GF-D8 (cell line): ENCODE measurements around the gene ZNF557.
"Not testable (repeated sequence)": the region's sequence is repeated elsewhere in the genome, so short reads cannot be mapped to it uniquely, and the experiment has no call there.

Source experiments
- DNase-seq: peaks from one replicate; lab custom pipeline; 2025; lab: John Stamatoyannopoulos, UW

Gene ZNF557

DNA sequence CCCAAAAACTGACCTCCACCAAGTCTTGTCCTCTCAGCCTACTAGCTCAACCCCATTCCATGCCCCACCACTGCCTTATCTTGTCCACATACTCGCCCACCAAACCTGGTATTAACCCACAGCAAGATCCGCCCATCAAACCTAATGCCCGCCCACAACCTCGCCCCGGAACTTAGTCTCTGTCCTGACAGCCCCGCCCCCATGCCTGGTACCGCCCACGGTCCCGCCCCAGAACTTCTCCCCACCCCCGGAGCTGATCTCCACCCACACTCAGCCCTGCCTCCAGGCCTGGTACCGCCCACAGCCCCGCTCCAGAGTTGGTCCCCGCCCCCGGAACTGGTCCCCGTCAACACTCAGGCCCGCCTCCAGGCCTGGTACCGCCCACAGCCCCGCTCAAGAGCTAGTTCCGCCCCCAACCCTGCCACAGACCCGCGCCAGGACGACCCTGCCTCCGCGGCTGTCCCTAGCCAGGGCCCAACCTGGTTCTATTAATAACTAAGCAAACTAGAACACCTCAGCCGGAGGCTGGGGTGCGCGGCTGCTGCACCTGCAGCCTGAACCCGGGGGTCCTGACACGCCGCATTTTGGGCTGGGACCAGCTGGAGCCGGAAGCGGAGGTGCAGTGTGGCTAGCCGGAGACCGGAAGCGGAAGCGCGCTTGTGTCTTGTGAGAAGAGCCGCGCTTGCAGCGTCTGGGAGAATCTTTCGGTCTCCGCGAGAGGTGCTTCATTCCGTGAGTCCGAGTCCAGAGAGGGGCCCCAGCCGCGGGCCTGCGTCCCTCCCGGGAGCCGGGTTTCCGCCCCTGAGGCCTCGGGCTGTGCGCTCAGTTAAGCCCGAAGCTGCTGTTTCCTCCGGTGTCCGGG, at the start of gene ZNF557:
Gene ZNF557 (plus strand): TSS at position 662 of the 862 bp plus-strand sequence. CDS start 5,372 bp downstream, outside the sequence.
- peak; percentile 88 for DNase-seq

DNA sequence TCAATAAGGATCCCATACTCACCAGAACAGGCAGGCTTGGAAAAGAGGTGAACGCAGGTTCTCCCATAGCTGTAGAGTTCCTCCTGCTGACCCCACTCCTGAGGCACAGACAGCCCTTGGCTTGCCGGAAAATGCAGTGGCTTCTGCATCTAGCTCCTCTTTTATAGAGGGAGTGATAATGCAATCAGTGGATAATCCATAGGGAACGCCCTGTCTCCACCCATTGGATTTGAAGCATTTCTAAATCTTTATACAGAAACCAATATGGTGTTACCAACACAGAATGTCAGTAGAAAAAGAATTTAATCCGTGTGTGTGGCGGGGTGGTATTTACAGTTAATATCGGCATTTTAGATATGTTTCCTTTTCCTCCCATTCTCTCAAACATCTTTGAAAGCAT, 48.2 kb upstream of the ZNF557 start, which contains the start of gene MBD3L2B:
Gene MBD3L2B (minus strand): TSS at position 101 of the 400 bp plus-strand sequence. CDS start 34 bp downstream, at position 67.
- DNase-seq, result not testable (repeated sequence)

DNA sequence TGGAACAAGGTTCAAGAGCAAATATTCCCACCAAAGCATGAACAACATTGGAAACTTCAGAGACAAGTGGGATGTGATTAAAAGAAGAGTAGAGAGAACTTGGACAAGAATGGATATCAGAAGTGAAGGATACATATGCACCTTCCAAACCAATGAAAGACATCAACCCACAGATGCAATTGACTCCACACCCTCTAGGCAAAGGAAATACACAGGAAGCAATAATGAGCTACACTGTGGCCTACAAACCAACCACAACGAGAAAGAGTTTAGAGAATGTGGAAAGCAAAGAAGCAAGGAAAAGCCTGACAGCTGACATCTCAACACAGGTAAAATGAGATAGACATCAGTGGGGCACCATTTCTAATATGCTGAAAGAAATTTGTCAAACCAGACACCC, 40.7 kb upstream of the ZNF557 start:
- not testable (repeated sequence) for DNase-seq

DNA sequence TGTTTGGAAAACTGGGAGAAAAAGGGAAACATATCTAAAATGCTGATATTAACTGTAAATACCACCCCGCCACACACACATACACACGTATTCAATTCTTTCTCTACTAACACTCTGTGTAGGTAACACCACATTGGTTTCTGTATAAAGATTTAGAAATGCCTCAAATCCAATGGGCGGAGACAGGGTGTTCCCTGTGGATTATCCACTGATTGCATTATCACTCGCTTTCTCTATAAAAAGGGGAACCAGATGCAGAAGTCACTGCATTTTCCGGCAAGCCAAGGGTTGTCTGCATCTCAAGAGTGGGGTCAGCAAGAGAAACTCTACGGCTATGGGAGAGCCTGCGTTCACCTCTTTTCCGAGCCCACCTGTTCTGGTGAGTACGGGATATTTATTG, 39.2 kb upstream of the ZNF557 start, which contains the start of gene MBD3L5:
Gene MBD3L5 (plus strand): TSS at position 301 of the 400 bp plus-strand sequence. CDS start 34 bp downstream, at position 335.
- not testable (repeated sequence) for DNase-seq

DNA sequence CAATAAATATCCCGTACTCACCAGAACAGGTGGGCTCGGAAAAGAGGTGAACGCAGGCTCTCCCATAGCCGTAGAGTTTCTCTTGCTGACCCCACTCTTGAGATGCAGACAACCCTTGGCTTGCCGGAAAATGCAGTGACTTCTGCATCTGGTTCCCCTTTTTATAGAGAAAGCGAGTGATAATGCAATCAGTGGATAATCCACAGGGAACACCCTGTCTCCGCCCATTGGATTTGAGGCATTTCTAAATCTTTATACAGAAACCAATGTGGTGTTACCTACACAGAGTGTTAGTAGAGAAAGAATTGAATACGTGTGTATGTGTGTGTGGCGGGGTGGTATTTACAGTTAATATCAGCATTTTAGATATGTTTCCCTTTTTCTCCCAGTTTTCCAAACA, 29.4 kb upstream of the ZNF557 start, which contains the start of gene MBD3L4:
Gene MBD3L4 (minus strand): TSS at position 101 of the 400 bp plus-strand sequence. CDS start 35 bp downstream, at position 66.
- not testable (repeated sequence) for DNase-seq

DNA sequence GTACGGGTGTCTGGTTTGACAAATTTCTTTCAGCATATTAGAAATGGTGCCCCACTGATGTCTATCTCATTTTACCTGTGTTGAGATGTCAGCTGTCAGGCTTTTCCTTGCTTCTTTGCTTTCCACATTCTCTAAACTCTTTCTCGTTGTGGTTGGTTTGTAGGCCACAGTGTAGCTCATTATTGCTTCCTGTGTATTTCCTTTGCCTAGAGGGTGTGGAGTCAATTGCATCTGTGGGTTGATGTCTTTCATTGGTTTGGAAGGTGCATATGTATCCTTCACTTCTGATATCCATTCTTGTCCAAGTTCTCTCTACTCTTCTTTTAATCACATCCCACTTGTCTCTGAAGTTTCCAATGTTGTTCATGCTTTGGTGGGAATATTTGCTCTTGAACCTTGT, 27.9 kb upstream of the ZNF557 start:
- not testable (repeated sequence) for DNase-seq

DNA sequence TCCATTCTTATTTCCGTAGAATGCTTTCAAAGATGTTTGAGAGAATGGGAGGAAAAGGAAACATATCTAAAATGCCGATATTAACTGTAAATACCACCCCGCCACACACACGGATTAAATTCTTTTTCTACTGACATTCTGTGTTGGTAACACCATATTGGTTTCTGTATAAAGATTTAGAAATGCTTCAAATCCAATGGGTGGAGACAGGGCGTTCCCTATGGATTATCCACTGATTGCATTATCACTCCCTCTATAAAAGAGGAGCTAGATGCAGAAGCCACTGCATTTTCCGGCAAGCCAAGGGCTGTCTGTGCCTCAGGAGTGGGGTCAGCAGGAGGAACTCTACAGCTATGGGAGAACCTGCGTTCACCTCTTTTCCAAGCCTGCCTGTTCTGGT, 20.5 kb upstream of the ZNF557 start, which contains the start of gene MBD3L2:
Gene MBD3L2 (plus strand): TSS at position 301 of the 400 bp plus-strand sequence. CDS start 53 bp downstream, at position 354.
- not testable (repeated sequence) for DNase-seq

DNA sequence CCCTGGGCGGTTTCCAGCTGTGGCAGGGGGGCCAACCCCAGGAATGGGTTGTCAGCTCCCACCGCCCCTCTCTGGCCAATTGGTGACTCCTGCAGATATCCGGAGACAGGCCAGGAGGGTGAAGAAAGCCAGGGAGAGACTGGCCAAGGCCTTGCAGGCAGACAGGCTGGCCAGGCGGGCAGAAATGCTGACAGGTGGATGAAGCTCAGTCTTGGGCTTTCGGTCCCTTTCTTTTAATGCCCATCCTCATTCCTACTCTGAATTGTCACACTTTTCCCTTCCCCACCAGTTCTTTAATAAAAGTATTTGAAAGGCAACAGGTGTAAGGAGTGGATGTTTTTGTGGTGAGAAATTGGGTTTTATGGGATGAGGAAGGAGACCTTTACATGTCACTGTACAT, 18.1 kb upstream of the ZNF557 start:
- not testable (repeated sequence) for DNase-seq

DNA sequence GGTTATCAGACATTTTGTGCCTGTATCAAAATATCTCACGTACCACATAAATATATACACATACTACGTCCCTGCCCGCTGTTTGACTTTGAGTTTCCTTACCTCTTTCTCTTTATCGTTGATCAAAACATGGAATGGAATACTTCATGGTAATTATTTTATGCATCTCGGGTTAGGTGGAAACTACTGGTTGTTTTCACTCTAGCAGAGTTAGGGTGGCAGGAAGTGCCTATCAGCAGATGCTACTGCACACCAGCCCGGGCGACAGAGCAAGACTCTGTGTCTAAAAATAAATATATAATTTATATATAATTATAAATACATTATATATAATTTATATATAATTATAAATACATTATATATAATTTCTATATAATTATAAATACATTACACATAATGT, 16.6 kb upstream of the ZNF557 start:
- not testable (repeated sequence) for DNase-seq

DNA sequence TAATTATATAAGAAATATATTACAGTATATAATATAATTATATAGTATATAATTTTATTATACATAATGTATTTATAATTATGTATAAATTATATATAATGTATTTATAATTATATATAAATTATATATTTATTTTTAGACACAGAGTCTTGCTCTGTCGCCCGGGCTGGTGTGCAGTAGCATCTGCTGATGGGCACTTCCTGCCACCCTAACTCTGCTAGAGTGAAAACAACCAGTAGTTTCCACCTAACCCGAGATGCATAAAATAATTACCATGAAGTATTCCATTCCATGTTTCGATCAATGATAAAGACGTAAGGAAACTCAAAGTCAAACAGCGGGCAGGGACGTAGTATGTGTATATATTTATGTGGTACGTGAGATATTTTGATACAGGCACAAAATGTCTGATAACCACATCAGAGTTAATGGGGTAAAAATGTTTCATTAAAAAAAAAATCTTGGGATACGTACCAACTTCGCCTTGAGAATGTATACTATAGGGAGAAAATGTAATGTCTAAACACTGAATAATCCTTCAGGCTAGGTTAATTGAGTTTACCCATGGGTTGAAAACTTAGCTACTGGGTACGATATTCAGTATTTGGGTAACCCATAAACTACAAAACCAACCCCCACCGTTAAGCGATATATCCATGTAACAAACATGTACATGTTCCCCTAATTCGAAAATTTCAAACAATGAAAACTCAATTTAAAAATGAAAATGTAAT, 14.7 kb upstream of the ZNF557 start:
- not testable (repeated sequence) for DNase-seq

DNA sequence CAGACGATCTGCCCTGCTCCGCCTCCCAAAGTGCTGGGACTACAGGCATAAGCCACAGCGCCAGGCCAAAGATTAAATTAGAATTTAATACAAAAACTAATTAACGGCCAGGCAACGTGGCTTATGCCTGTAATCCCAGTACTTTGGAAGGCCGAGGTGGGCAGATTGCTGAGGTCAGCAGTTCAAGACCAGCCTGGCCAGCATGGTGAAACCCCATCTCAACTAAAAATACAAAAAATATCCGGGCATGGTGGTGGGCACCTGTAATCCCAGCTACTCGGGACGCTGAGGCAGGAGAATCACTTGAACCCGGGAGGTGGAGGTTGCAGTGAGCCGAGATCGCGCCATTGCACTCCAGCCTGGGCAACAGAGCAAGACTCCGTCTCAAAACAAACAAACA, 13.8 kb upstream of the ZNF557 start:
- not testable (repeated sequence) for DNase-seq

DNA sequence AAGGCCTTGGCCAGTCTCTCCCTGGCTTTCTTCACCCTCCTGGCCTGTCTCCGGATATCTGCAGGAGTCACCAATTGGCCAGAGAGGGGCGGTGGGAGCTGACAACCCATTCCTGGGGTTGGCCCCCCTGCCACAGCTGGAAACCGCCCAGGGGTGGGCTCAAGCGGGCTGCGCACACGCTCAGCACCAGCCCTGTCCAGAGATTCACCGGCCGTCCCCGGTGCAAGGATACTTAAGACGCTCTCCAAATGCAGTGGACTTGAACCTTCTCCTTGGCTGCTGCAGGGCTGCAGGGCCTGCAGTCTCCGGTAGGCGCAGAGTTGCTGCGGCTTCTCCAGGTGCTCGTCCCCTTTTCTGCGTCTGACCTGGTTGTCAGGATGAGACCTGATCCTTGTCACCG, 13.1 kb upstream of the ZNF557 start:
- not testable (repeated sequence) for DNase-seq

DNA sequence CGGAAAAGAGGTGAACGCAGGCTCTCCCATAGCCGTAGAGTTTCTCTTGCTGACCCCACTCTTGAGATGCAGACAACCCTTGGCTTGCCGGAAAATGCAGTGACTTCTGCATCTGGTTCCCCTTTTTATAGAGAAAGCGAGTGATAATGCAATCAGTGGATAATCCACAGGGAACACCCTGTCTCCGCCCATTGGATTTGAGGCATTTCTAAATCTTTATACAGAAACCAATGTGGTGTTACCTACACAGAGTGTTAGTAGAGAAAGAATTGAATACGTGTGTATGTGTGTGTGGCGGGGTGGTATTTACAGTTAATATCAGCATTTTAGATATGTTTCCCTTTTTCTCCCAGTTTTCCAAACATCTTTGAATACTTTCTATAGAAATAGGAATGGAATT, 10.9 kb upstream of the ZNF557 start, which contains the start of gene MBD3L3:
Gene MBD3L3 (minus strand): TSS at position 101 of the 400 bp plus-strand sequence. CDS start 71 bp downstream, at position 30.
- DNase-seq, result not testable (repeated sequence)

DNA sequence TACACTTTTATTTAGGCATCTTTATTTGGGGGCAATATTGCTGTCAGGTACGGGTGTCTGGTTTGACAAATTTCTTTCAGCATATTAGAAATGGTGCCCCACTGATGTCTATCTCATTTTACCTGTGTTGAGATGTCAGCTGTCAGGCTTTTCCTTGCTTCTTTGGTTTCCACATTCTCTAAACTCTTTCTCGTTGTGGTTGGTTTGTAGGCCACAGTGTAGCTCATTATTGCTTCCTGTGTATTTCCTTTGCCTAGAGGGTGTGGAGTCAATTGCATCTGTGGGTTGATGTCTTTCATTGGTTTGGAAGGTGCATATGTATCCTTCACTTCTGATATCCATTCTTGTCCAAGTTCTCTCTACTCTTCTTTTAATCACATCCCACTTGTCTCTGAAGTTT, 9.5 kb upstream of the ZNF557 start:
- not testable (repeated sequence) for DNase-seq

DNA sequence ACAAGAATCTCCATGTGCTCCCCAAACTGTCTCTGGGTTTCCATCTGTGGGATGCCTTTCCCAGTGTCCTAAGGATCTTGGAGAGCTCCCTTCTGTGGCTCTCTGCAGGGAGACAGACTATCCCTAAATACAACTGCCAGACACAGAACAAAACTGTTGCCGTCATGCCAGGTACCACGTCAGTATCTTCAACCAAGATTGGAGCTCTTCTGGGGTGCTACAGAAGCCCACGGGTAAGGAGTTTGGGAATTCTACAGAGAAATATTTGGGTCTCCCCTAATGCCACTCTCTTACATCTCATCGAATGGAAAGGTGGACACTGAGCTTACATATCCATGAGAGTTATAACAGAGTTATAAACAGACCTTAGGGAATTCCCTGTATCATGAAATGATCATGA, 6.2 kb upstream of the ZNF557 start:
- DNase-seq, result no peak

DNA sequence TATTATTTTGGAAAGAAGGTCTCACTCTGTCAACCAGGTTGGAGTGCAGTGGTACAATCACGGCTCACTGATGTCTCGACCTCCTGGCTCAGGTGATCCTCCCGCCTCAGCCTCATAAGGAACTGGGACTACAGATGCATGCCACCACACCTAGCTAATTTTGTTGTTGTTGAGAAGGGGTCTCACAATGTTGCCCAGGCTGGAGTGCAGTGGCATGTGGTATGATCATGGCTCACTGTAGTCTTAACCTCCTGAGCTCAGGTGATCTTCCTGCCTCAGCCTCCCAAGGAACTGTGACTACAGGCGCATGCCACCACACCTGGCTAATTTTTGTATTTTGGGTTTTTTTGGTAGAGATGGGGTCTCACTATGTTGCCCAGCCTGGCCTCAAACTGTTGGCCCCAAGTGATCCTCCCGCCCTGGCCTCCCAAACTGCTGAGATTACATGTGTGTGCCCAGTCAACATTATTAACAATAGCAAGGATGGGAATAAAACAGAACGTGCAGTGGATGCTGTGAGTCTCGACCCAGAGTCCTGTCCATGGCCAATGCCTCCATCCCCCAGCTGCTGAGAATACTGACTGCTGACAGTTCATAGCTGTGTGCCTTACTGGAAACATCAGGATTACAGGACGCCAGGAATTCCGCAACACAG, 5.6 kb upstream of the ZNF557 start:
- DNase-seq, result no peak

DNA sequence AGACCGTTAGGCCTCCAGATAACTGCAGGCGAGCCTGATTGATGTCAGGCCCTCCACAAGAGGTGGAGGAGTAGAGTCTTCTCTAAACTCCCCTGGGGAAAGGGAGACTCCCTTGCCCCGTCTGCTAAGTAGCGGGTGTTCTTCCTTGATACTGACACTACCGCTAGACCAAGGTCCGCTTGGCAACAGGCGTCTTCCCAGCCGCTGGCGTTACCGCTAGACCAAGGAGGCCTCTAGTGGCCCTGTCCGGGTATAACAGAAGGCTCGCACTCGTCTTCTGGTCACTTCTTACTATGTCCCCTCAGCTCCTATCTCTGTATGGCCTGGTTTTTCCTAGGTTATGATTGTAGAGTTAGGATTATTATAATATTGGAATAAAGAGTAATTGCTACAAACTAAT, 2.4 kb upstream of the ZNF557 start:
- DNase-seq, result not testable (repeated sequence)

DNA sequence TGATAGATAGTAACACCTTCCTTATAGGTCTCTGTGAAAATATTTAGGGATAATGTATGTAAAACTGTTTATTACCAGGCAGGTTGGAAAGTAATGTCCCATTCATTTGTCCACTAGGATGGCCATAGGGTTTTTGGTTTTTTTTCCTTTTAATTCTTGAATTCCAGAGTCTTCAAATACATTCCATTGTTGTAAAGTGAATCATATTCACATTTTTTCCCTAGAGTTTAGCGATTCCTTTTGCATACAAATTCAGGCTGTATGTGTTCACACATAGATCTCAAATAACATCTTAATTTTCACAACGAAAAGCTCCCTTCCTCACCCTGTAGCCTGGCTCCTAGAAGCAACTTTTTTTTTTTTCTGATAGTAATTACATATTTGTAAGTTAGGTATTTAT, 1.8 kb upstream of the ZNF557 start:
- DNase-seq, result no peak

DNA sequence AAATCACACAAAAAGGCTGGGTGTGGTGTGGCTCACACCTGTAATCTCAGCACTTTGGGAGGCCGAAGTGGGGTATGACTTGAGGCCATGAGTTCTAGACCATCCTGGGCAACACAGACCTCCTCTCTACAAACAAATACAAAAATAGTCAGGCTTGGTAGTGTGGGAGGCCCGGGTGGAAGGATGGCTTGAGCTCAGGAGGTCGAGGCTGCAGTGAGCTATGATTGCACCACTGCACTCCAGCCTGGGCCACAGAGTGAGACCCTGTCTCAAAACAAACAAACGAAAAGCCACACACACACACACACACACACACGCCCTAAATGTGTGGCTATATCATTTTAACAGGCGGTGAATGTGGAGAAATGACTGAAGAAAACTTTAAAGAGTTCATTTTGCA, 904 bp upstream of the ZNF557 start:
- DNase-seq, result no peak

DNA sequence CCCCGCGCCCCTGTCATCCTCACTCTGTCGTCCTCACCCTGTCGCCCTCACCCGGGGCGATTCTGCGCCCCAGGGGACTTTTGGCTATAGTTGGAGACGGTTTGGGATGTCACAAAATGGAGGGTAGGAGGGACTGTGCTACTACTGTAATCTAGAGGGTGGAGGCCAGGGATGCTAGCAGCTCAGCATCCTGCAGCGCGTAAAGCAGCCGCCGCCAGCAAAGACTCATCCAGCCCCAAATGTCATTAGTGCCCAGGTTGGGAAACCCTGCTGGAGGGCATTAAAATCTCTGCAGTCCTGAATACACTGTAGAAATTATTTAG, 362 bp downstream of the ZNF557 start:
- DNase-seq, result no peak

DNA sequence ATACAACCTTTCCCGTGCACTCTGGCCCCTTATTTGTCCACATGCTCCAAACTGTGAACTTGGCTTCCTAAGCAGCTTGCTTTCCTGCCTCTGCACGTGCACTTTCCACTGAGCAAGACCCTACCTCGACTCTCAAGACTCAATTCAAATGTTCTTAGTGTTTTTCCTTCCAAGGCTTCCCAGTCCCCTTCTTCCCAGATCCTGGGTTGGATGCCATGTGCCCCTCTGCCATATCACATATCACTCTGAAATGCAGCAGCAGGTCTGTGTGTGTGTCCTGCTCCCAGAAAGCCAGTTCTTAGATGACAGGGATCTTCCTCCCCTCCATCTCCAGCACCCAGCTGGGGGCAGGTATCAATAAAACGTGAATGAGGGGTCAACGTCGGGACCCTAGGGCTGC, 3.0 kb downstream of the ZNF557 start:
- no peak for DNase-seq

DNA sequence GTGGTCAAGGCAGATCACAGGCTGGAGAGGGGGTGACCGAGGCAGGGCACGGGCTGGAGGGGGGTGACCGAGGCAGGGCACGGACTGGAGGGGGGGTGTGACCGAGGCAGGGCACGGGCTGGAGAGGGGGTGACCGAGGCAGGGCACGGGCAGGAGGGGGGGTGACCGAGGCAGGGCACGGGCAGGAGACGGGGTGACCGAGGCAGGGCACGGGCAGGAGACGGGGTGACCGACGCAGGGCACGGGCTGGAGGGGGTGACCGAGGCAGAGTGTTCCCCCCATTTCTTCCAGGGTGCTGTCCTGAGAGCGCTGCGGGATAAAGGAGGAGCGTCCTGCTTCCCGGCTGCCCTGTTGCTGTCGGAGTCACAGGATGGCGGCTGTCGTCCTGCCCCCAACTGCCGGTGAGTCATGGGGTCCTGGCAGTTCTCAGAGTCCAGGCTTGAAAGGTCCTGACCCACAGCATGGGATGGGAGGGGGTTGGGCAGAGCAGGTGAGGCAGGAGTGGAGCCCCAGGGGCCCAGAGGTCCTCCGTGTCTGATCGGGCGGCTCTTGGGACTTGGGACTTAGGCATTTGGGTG, 5.3 kb downstream of the ZNF557 start:
- DNase-seq, result no peak
